H9 (cell line): ENCODE data around the gene EIF4H. TPM values are rescaled to one million over a fixed set of nuclear protein-coding genes. Genes with fewer than 3 reads are reported as not detected.

Experiments
- DNase-seq: peaks from one replicate; pipeline ENCODE4 v3.0.0-alpha.2; 2017
- H2AFZ ChIP-seq: one replicate; pipeline ENCODE4 v1.6.1; 2013; ENCODE audit warnings: mild to moderate bottlenecking, low read length, control low read depth, moderate library complexity
- H2AK5ac ChIP-seq: 2 replicates; pipeline ENCODE4 v1.6.1; 2013; ENCODE audit warnings: low read length, control low read depth, mixed read lengths; ENCODE audit not compliant: insufficient read length
- H2BK120ac ChIP-seq: one replicate; pipeline ENCODE4 v1.6.1; 2013; ENCODE audit warnings: low read depth, mild to moderate bottlenecking, low read length, control low read depth, inconsistent platforms; ENCODE audit not compliant: poor library complexity, severe bottlenecking
- H2BK12ac ChIP-seq: 2 replicates; pipeline ENCODE4 v1.6.1; 2013; ENCODE audit warnings: low read length, control low read depth, mixed read lengths, low read depth; ENCODE audit not compliant: insufficient read length
- H2BK15ac ChIP-seq: 2 replicates; pipeline ENCODE4 v1.6.1; 2013; ENCODE audit warnings: low read depth, low read length, control low read depth
- H2BK20ac ChIP-seq: one replicate; pipeline ENCODE4 v1.6.1; 2013; ENCODE audit warnings: low read depth, mild to moderate bottlenecking, low read length, control low read depth, inconsistent platforms; ENCODE audit not compliant: poor library complexity, severe bottlenecking
- H2BK5ac ChIP-seq: 2 replicates; pipeline ENCODE4 v1.6.1; 2013; ENCODE audit warnings: low read length, control low read depth, mixed read lengths; ENCODE audit not compliant: insufficient read length
- H3K14ac ChIP-seq: 2 replicates; pipeline ENCODE4 v1.6.1; 2013; ENCODE audit warnings: low read length, control low read depth; ENCODE audit not compliant: insufficient read depth
- H3K18ac ChIP-seq: 2 replicates; pipeline ENCODE4 v1.6.1; 2013; ENCODE audit warnings: low read depth, mild to moderate bottlenecking, mixed read lengths, low read length, control low read depth; ENCODE audit not compliant: insufficient read length
- H3K23ac ChIP-seq: 2 replicates; pipeline ENCODE4 v1.6.1; 2013; ENCODE audit warnings: low read length, control low read depth, mixed read lengths, low read depth; ENCODE audit not compliant: insufficient read length
- H3K23me2 ChIP-seq: 2 replicates; pipeline ENCODE4 v1.6.1; 2013; ENCODE audit warnings: low read depth, mild to moderate bottlenecking, mixed read lengths, low read length, control low read depth; ENCODE audit not compliant: insufficient read length, poor library complexity, severe bottlenecking
- H3K27ac ChIP-seq: 2 replicates; pipeline ENCODE4 v1.5.1; 2013; ENCODE audit warnings: low read length, control low read depth, mixed read lengths, low read depth; ENCODE audit not compliant: insufficient read length
- H3K27me3 ChIP-seq: 2 replicates; pipeline ENCODE4 v1.6.1; 2013; ENCODE audit warnings: low read length, control low read depth, inconsistent platforms; ENCODE audit not compliant: insufficient read depth
- H3K4ac ChIP-seq: 2 replicates; pipeline ENCODE4 v1.6.1; 2013; ENCODE audit warnings: low read depth, mild to moderate bottlenecking, control low read depth, inconsistent platforms, low read length, moderate library complexity
- H3K4me1 ChIP-seq: 2 replicates; pipeline ENCODE4 v1.6.1; 2013; ENCODE audit warnings: low read length, control low read depth, inconsistent platforms; ENCODE audit not compliant: insufficient read depth
- H3K4me2 ChIP-seq: 2 replicates; pipeline ENCODE4 v1.6.1; 2013; ENCODE audit warnings: low read length, control low read depth, mixed read lengths; ENCODE audit not compliant: insufficient read length, insufficient read depth
- H3K56ac ChIP-seq: 2 replicates; pipeline ENCODE4 v1.6.1; 2013; ENCODE audit warnings: low read depth, mild to moderate bottlenecking, mixed read lengths, low read length, control low read depth; ENCODE audit not compliant: insufficient read length
- H3K79me1 ChIP-seq: 2 replicates; pipeline ENCODE4 v1.6.1; 2013; ENCODE audit warnings: low read depth, mild to moderate bottlenecking, moderate library complexity, low read length, control low read depth, inconsistent platforms; ENCODE audit not compliant: insufficient read depth, poor library complexity, severe bottlenecking
- H3K79me2 ChIP-seq: 2 replicates; pipeline ENCODE4 v1.6.1; 2013; ENCODE audit warnings: low read length, control low read depth, inconsistent platforms; ENCODE audit not compliant: insufficient read depth
- H3K9ac ChIP-seq: 2 replicates; pipeline ENCODE4 v1.6.1; 2013; ENCODE audit warnings: low read length, control low read depth, mixed read lengths; ENCODE audit not compliant: insufficient read length; ENCODE audit errors: extremely low read depth
- H3K9me3 ChIP-seq: one replicate; pipeline ENCODE4 v1.6.1; 2013; ENCODE audit warnings: low read depth, low read length, inconsistent platforms; ENCODE audit not compliant: control insufficient read depth
- H3T11ph ChIP-seq: one replicate; pipeline ENCODE4 v1.6.1; 2013; ENCODE audit warnings: mild to moderate bottlenecking, low read length, control low read depth, inconsistent platforms
- H4K20me1 ChIP-seq: one replicate; pipeline ENCODE4 v1.6.1; 2013; ENCODE audit not compliant: control insufficient read depth, insufficient read length, insufficient read depth
- H4K5ac ChIP-seq: 2 replicates; pipeline ENCODE4 v1.6.1; 2013; ENCODE audit warnings: low read depth, mild to moderate bottlenecking, mixed read lengths, low read length, control low read depth; ENCODE audit not compliant: insufficient read length
- H4K8ac ChIP-seq: replicated peaks from 2 replicates; pipeline ENCODE4 v1.6.1; 2013; ENCODE audit warnings: low read length, control low read depth, mixed read lengths, low read depth; ENCODE audit not compliant: insufficient read length
- H4K91ac ChIP-seq: 2 replicates; pipeline ENCODE4 v1.6.1; 2013; ENCODE audit warnings: low read depth, mild to moderate bottlenecking, moderate library complexity, mixed read lengths, low read length, control low read depth; ENCODE audit not compliant: insufficient read length
- H3K27ac Mint-ChIP-seq, 3 experiments: 2 replicates in 2 of 3; 3 replicates in 1 of 3; pipeline ENCODE4 v1.8.0; 2020 to 2021; ENCODE audit warnings: mixed read lengths in 3 of 3, mild to moderate bottlenecking in 1 of 3, moderate library complexity in 1 of 3
- H3K27me3 Mint-ChIP-seq: 2 replicates; pipeline ENCODE4 v1.8.0; 2021; ENCODE audit warnings: low read depth, mild to moderate bottlenecking, moderate library complexity, mixed read lengths
- H3K36me3 Mint-ChIP-seq, 3 experiments: 2 replicates in 2 of 3; 3 replicates in 1 of 3; pipeline ENCODE4 v1.8.0; 2020 to 2021; ENCODE audit warnings: low read depth in 3 of 3, mixed read lengths in 3 of 3; ENCODE audit not compliant: insufficient read depth in 1 of 3
- H3K4me1 Mint-ChIP-seq, 2 experiments: 2 replicates each; pipeline ENCODE4 v1.8.0; 2020; ENCODE audit warnings: mixed read lengths in 2 of 2
- H3K4me3 Mint-ChIP-seq, 2 experiments: 2 replicates in 1 of 2; 3 replicates in 1 of 2; pipeline ENCODE4 v1.8.0; 2020 to 2021; ENCODE audit warnings: mild to moderate bottlenecking in 2 of 2, mixed read lengths in 2 of 2, moderate library complexity in 1 of 2
- H3K9me3 Mint-ChIP-seq, 2 experiments: 2 replicates in 1 of 2; 3 replicates in 1 of 2; pipeline ENCODE4 v1.8.0; 2020; ENCODE audit warnings: mild to moderate bottlenecking in 2 of 2, mixed read lengths in 2 of 2, moderate library complexity in 1 of 2
- WGBS: extraction: QIAGEN DNeasy Blood & Tissue Kit; methylation state at CpG from one replicate; pipeline ENCODE4 v1.1.7; 2013; ENCODE audit warnings: missing lambda C conversion rate, low lambda C conversion rate, mixed read lengths; ENCODE audit not compliant: insufficient read length; ENCODE audit errors: extremely low coverage; 5-methylcytosine and 5-hydroxymethylcytosine counted together
- total RNA-seq: library from RNA; stranded (reverse); gene quantifications from 2 replicates; pipeline ENCODE4 v1.2.1, GENCODE V29; 2021
- TF ChIP-seq, protein P1 (sequence below): fragments of 200-600 bp; sonication (generic); conservative IDR thresholded peaks from 3 replicates; pipeline ENCODE4 v1.8.0; 2021; ENCODE audit warnings: antibody characterized with exemption, mild to moderate bottlenecking

Gene EIF4H
- total RNA-seq, 1 experiment from 2014 or later: 363 TPM

- no peaks in the 10 kb centered on the region for H3K9me3 ChIP-seq
- Mint-ChIP-seq H3K36me3 (peaks cover 2 to 9% (median 6%) of the 10 kb centered on the region in 3 experiments; a peak in 6 of 7 replicates), H3K9me3 (no peaks in the 10 kb centered on the region), H3K27me3 (no peaks in the 10 kb centered on the region), H3K27ac (no peak overlapping the region), H3K4me1 (no peaks in the 10 kb centered on the region), H3K4me3 (no peak overlapping the region)
- H3K23me2 ChIP-seq: no peaks in the 10 kb centered on the region
- WGBS: no CpG with 5 or more reads among the region's 12 CpGs
- no peak overlapping the region for H3K23ac ChIP-seq
- H2BK12ac ChIP-seq: no peak overlapping the region
- no peaks in the 10 kb centered on the region for H3K79me2 ChIP-seq
- no peak overlapping the region for H4K91ac ChIP-seq
- H3K4me2 ChIP-seq: no peak overlapping the region
- H2BK120ac ChIP-seq: no peak overlapping the region
- H4K20me1 ChIP-seq: no peaks in the 10 kb centered on the region
- no peak for DNase-seq
- no peak overlapping the region for H2BK5ac ChIP-seq
- H3K79me1 ChIP-seq: no peaks in the 10 kb centered on the region
- no peak overlapping the region for H3T11ph ChIP-seq
- no peak overlapping the region for H2BK15ac ChIP-seq
- no peak overlapping the region for H2AK5ac ChIP-seq
- H3K14ac ChIP-seq: no peak overlapping the region
- H3K4me1 ChIP-seq: no peaks in the 10 kb centered on the region
- H2BK20ac ChIP-seq: no peak overlapping the region
- no peak overlapping the region for H4K5ac ChIP-seq
- H2AFZ ChIP-seq: no peak overlapping the region
- H3K9ac ChIP-seq: no peak overlapping the region
- TF ChIP-seq, protein P1, sequence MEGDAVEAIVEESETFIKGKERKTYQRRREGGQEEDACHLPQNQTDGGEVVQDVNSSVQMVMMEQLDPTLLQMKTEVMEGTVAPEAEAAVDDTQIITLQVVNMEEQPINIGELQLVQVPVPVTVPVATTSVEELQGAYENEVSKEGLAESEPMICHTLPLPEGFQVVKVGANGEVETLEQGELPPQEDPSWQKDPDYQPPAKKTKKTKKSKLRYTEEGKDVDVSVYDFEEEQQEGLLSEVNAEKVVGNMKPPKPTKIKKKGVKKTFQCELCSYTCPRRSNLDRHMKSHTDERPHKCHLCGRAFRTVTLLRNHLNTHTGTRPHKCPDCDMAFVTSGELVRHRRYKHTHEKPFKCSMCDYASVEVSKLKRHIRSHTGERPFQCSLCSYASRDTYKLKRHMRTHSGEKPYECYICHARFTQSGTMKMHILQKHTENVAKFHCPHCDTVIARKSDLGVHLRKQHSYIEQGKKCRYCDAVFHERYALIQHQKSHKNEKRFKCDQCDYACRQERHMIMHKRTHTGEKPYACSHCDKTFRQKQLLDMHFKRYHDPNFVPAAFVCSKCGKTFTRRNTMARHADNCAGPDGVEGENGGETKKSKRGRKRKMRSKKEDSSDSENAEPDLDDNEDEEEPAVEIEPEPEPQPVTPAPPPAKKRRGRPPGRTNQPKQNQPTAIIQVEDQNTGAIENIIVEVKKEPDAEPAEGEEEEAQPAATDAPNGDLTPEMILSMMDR: no peak
- no peak overlapping the region for H3K56ac ChIP-seq
- no peak overlapping the region for H3K18ac ChIP-seq
- no peak overlapping the region for H3K4ac ChIP-seq
- H3K27ac ChIP-seq: no peak overlapping the region
- H3K27me3 ChIP-seq: no peaks in the 10 kb centered on the region
- no peak overlapping the region for H4K8ac ChIP-seq
These were observed 47.8 kb upstream of the EIF4H start for GRCh38 chr7:74126220-74126880.
